Astrocyte of the cerebellum (primary cell): ENCODE results near the gene TRAF1.

ENCODE experiments used
- DNase-seq: peaks from one replicate; pipeline ENCODE4 v3.0.0-alpha.2; 2011; ENCODE audit warnings: low read depth
- H3K4me3 ChIP-seq: 2 replicates; pipeline ENCODE4 v1.5.1; 2011; ENCODE audit warnings: mild to moderate bottlenecking, low read depth, low read length, moderate library complexity
- in situ Hi-C: cut with HindIII; loops from 2 replicates; pipeline ENCODE4 v1.10.0; 2017; ENCODE audit warnings: low sequenced_read_pairs
- TF ChIP-seq, protein P1 (sequence below): IDR thresholded peaks from 2 replicates; pipeline ENCODE4 v1.5.1; 2012; ENCODE audit warnings: low read length, low read depth, moderate library complexity, mild to moderate bottlenecking; ENCODE audit errors: missing control alignments

TRAF1 gene

DNA sequence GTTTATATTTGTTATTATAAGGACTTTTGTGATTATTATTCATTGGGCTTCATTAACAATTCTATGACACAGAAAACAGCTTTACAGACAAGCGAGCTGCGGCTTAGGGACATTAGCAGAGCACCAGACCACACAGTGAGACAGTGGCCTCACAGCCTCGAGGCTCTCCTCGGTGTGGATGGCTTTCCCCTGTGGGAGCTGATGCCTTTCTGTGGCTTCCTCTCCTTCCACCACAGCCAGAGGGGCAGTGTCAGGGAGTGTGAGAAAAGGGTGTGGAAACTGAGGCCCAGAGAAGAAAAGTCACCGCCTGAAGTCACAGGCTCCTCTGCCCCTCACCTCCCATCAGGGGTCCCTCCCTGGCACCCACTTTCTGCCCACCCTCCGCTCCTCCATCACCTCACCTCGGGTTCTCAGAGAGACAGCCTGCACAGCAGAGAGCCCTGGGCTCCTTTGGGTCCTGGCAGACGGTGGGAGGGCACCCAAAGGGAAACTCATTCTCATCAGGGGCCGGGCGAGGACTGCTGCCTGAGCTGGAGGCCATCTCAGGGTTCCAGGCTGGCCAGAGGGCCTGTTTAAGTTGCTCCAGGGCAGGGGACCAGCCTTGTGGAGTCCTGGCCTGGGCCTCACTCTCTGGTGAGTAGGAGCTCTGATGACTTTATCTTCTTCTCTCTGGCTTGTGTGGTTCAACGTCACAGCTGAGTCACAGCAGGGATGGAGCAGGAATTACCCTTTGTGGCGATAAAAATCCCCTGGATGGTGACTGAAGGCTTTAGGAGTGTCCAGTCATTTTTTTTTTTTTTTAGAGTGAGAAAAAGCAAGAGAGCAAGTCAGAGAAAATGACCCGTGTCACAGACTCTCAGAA lies 830 bp downstream of the TRAF1 start:
- TF ChIP-seq, protein P1, sequence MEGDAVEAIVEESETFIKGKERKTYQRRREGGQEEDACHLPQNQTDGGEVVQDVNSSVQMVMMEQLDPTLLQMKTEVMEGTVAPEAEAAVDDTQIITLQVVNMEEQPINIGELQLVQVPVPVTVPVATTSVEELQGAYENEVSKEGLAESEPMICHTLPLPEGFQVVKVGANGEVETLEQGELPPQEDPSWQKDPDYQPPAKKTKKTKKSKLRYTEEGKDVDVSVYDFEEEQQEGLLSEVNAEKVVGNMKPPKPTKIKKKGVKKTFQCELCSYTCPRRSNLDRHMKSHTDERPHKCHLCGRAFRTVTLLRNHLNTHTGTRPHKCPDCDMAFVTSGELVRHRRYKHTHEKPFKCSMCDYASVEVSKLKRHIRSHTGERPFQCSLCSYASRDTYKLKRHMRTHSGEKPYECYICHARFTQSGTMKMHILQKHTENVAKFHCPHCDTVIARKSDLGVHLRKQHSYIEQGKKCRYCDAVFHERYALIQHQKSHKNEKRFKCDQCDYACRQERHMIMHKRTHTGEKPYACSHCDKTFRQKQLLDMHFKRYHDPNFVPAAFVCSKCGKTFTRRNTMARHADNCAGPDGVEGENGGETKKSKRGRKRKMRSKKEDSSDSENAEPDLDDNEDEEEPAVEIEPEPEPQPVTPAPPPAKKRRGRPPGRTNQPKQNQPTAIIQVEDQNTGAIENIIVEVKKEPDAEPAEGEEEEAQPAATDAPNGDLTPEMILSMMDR: no peak
- H3K4me3 ChIP-seq: no peak overlapping the region
- in situ Hi-C loops: no loop called here
- DNase-seq: peak; percentile 68

DNA sequence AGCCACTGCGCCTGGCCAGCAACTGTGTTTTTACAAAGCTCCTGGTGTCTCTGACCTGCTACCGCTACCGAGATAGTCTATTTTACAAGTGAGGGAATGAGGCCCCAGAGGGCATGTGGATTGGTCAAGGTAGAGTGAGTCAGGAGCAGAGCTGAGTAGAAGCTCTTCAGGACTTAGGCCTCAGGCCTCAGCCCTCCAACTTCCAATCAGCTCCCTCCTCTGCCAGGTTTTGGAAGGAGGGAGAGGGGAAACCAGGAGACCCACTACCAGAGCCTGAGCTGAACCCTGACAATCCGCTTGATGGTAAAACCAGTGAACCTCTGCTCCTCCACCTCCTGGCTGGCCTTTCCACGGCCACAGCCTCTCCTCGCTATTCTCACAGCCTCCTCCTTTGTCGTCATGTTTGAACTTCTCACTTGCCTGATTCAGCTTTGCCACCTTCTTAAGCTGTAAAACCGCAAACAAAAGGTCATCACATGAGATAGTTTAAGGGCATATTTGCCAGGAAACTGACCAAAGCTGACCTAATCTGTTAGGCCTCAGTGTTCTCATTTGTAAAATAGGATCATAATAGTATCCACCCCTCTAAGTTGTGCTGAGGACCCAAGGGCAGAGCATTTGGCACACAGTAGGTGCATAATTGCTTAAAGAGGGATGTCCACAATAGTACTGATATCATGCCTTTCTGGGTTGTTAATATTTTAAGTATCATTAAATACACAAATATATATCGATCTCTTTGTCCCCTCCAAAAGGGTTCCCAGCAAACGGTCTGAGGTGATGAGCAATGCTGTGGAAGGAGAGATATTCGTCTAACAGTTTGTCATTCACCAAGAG lies 1.7 kb downstream of the TRAF1 start:
- H3K4me3 ChIP-seq: no peak overlapping the region
- in situ Hi-C loops: no loop called here
- TF ChIP-seq, protein P1: no peak
- no peak for DNase-seq

DNA sequence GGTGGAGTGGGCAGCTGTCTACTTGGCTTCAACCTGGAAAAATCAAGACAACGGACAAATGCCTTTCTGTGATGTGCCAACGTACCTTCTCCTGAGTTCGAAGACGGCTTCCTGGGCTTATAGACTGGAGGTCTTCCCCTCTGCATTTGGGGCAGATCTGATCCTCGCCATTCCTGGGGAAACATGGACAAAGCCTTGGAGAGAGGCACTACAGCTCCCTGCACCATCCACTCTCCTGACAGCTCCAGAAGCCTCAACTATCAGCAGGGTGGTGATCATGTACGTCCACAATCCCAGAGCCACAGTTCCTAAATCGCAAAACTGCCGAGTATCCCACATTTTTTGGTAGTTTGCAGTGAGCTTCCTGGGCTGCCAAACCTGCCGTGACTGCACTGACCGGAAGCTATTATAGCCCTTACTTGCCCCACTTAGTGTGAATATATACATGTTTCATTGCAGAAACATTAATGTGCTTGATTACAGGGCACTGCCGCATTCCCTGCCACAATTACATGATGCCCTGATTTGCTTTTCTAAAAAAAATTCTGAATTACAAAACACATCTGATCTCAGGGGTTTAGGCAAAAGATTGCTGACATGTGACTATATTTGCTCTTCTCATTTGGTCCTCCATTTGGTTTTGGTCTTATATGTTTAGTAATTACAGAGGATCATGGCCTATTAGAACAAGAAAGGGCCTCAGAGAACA lies 2.8 kb downstream of the TRAF1 start:
- H3K4me3 ChIP-seq: no peak overlapping the region
- DNase-seq: no peak
- in situ Hi-C loops: no loop called here
- TF ChIP-seq, protein P1: no peak

DNA sequence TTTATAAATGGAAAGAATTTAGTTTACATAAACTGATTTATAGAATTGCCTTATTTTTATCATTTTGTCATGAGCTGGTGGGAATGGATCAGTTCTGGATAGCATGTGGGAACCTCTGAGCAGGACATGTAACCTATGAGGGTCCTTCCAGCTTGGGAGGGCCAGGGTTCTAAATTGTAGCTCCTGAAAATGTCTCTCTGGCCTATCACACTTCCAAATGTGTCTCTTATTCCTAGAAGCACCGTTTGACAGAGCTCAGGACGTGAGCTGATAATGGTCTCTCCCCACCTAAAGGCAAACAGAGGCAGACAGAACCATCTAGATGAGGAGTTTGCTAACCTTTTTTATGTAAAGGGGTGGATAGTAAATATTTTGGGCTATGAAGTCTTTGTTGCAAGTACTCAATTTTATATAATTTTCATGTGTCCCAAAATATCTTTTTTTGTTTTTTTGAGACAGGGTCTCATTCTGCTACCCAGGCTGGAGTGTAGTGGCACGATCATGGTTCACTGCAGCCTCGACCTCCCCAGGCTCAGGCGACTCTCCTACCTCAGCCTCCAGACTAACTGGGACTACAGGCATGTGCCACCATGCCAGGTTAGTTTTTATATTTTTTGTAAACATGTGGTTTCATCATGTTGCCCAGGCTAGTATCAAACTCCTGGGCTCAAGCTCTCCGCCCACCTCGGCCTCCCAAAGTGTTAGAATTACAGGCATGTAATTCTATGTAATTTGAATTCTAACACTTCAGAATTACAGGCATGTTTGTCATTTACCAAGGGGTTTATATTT lies 4.0 kb downstream of the TRAF1 start:
- in situ Hi-C loops: no loop called here
- H3K4me3 ChIP-seq: no peak overlapping the region
- no peak for DNase-seq
- TF ChIP-seq, protein P1: no peak

DNA sequence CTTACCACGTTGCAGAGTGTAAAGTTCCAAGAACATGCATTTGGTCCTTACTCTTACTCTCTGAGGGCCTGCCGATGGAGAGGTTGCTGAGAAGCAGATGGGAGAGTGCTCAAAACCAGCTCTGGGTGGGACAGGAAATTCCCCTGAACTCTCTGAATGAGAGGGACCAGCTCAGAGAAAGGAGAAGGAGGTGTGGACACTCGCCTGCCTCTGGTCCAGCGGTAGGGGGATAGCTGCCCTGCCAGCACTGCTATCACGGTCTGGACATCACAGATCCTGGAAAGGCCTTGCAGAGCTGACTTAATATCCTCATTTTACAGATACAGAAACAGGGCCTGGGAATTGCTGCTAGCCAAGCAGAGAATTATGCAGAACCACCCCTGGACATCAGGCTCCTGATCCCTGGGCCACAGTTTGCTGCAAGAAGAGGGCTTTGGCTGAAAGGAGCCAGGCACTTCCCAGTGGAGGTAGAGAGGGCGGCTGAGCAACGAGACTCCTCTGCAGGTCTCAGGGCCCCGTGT lies 4.9 kb downstream of the TRAF1 start:
- no peak overlapping the region for H3K4me3 ChIP-seq
- no peak for DNase-seq
- TF ChIP-seq, protein P1: peak; percentile 20
- in situ Hi-C loops: no loop called here

DNA sequence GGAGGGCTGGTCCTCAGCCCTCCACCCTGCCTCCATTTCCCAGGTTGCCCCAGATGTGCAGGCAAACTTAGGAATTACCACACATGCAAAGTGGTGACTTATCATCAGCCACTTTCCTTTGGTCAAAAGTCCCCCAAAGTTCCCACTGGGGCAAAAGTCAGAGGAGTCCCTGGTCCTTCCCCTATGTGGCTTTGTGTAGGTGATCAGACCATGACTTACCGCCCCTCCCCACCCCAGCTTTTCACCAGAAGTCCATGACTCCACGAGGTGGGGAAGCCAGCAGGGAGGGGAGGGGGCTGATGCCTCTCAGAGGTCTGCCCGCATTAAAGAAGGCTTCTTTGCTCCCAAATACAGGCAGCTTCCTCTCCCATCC lies 5.8 kb downstream of the TRAF1 start:
- TF ChIP-seq, protein P1: no peak
- H3K4me3 ChIP-seq: no peak overlapping the region
- DNase-seq: no peak
- in situ Hi-C loops: no loop called here
